HepG2 (cell line): Measurements from ENCODE around the gene FMR1. TPM values are rescaled to one million over a fixed set of nuclear protein-coding genes. Genes with fewer than 3 reads are reported as not detected.

ENCODE experiments used
- ATAC-seq: fragments of 200-7000 bp; cut with Tn5 transposase; 3 replicates; pipeline ENCODE4 v1.9.1; 2020; ENCODE audit warnings: mild to moderate bottlenecking, moderate library complexity
- BruUV-seq: library from RNA; stranded (reverse); fragments of 400-500 nt; replicated peaks from 2 replicates; lab custom pipeline; 2021; lab: Mats Ljungman, UMichigan
- CTCF ChIA-PET: fragments of 300-600 bp; formaldehyde crosslinking; extraction: SDS; loops from one replicate; lab custom pipeline; 2021; ENCODE audit warnings: low total read pairs, inconsistent platforms, low intra/inter-chr PET ratio; lab: Yijun Ruan, JAX
- POLR2A ChIA-PET: fragments of 350-600 bp; sonication (Branson Sonifier 250); formaldehyde crosslinking; loops from one replicate; lab custom pipeline; 2020; ENCODE audit warnings: antibody characterized with exemption, inconsistent platforms; lab: Yijun Ruan, JAX
- DNase-seq: peaks from one replicate; pipeline ENCODE4 v3.0.0-alpha.2; 2015; ENCODE audit warnings: low spot score
- FAIRE-seq: peaks from 3 replicates; lab custom pipeline; 2011; peaks lifted over from hg19 to GRCh38; lab: Jason Lieb, UNC
- H2AFZ ChIP-seq: one replicate; pipeline ENCODE4 v1.6.1; 2011; ENCODE audit warnings: low read length, inconsistent platforms
- H3K27ac ChIP-seq: fragments of 300-600 bp; 3 replicates; pipeline ENCODE4 v1.8.0; 2011; ENCODE audit warnings: mixed run types, mild to moderate bottlenecking, mixed read lengths, low read length, inconsistent platforms; ENCODE audit not compliant: insufficient read depth; ENCODE audit errors: extremely low read length
- H3K27me3 ChIP-seq, 2 experiments: fragments of 200-600 bp in 1 of 2; 2 replicates in 1 of 2; 3 replicates in 1 of 2; pipeline versions ENCODE4 v1.6.0 to v1.8.0; 2011; ENCODE audit warnings: low read length in 2 of 2, mild to moderate bottlenecking in 2 of 2, moderate library complexity in 2 of 2, inconsistent platforms in 1 of 2; ENCODE audit not compliant: insufficient read depth in 2 of 2, control insufficient read depth in 1 of 2
- H3K36me3 ChIP-seq, 2 experiments: fragments of 200-600 bp in 1 of 2; replicated peaks in 1 of 2; 2 replicates in 1 of 2; 3 replicates in 1 of 2; pipeline versions ENCODE4 v1.5.1 to v1.8.0; 2011; ENCODE audit warnings: low read length in 2 of 2, inconsistent platforms in 1 of 2; ENCODE audit not compliant: insufficient read depth in 2 of 2, control insufficient read depth in 1 of 2
- H3K4me1 ChIP-seq: 2 replicates; pipeline ENCODE4 v1.5.1; 2012; ENCODE audit warnings: low read length, inconsistent platforms; ENCODE audit not compliant: insufficient read depth
- H3K4me2 ChIP-seq: 2 replicates; pipeline ENCODE4 v1.6.0; 2011; ENCODE audit warnings: low read depth, low read length, inconsistent platforms
- H3K4me3 ChIP-seq, 3 experiments: fragments of 200-600 bp in 1 of 3; sonication (generic), shearing (Covaris generic) in 1 of 3; replicated peaks in 1 of 3; 2 replicates each; pipeline ENCODE4 v1.5.1; 2011 to 2016; ENCODE audit warnings: low read length in 3 of 3, inconsistent platforms in 2 of 3, low read depth in 2 of 3, mild to moderate bottlenecking in 2 of 3, control low read depth in 1 of 3, mixed read lengths in 1 of 3; ENCODE audit not compliant: insufficient read depth in 1 of 3
- H3K79me2 ChIP-seq: one replicate; pipeline ENCODE4 v1.6.1; 2011; ENCODE audit warnings: low read length, inconsistent platforms; ENCODE audit not compliant: insufficient read depth
- H3K9ac ChIP-seq: 2 replicates; pipeline ENCODE4 v1.6.0; 2011; ENCODE audit warnings: mild to moderate bottlenecking, low read depth, low read length, inconsistent platforms; ENCODE audit not compliant: insufficient read depth
- H3K9me3 ChIP-seq: 2 replicates; pipeline ENCODE4 v1.5.1; 2012; ENCODE audit warnings: mild to moderate bottlenecking, low read length
- H4K20me1 ChIP-seq: 2 replicates; pipeline ENCODE4 v1.6.0; 2011; ENCODE audit warnings: inconsistent platforms, mild to moderate bottlenecking, low read length, moderate library complexity; ENCODE audit not compliant: insufficient read depth
- CREM ChIP-seq, 2 experiments: sonication (generic) in 1 of 2; formaldehyde crosslinking in 1 of 2; IDR thresholded peaks; 2 replicates each; pipeline versions ENCODE4 v1.4.0 to v1.6.1; 2016 to 2020; ENCODE audit warnings: antibody characterized with exemption in 1 of 2, mild to moderate bottlenecking in 1 of 2, missing genetic modification reagents in 1 of 2
- IKZF4 ChIP-seq: sonication (generic); formaldehyde crosslinking; IDR thresholded peaks from 2 replicates; pipeline ENCODE4 v1.5.1; 2020; ENCODE audit warnings: borderline replicate concordance, mild to moderate bottlenecking, low read depth, missing genetic modification reagents; ENCODE audit errors: not compliant biosample characterization
- KDM1A ChIP-seq: IDR thresholded peaks from 2 replicates; pipeline ENCODE4 v1.6.1; 2016; ENCODE audit warnings: missing compliant biosample characterization
- MTF2 ChIP-seq: sonication (generic); formaldehyde crosslinking; IDR thresholded peaks from 2 replicates; pipeline ENCODE4 v1.5.0; 2020; ENCODE audit warnings: missing genetic modification reagents, borderline replicate concordance
- RARG ChIP-seq: sonication (generic); formaldehyde crosslinking; IDR thresholded peaks from 2 replicates; pipeline ENCODE4 v1.4.0; 2020; ENCODE audit warnings: low read depth, mild to moderate bottlenecking, missing genetic modification reagents
- SMARCC2 ChIP-seq: fragments of 450-650 bp; IDR thresholded peaks from 2 replicates; pipeline ENCODE4 v1.6.1; 2017; ENCODE audit warnings: antibody characterized with exemption, mild to moderate bottlenecking
- SOX5 ChIP-seq: IDR thresholded peaks from 2 replicates; pipeline ENCODE4 v1.6.1; 2016; ENCODE audit warnings: borderline replicate concordance
- SRSF9 ChIP-seq: fragments of 200-400 bp; formaldehyde crosslinking; IDR thresholded peaks from 2 replicates; pipeline ENCODE4 v1.6.1; 2018; ENCODE audit warnings: borderline replicate concordance, mild to moderate bottlenecking, low read depth, low read length; ENCODE audit not compliant: insufficient read depth, poor library complexity, severe bottlenecking
- ZFP82 ChIP-seq: sonication (generic); formaldehyde crosslinking; IDR thresholded peaks from 2 replicates; pipeline ENCODE4 v1.5.1; 2020; ENCODE audit warnings: mild to moderate bottlenecking, missing genetic modification reagents, borderline replicate concordance
- ZFYVE20 ChIP-seq: sonication (generic); formaldehyde crosslinking; IDR thresholded peaks from 2 replicates; pipeline ENCODE4 v1.8.0; 2023; ENCODE audit warnings: low read depth, mild to moderate bottlenecking, moderate library complexity, missing genetic modification reagents, borderline replicate concordance
- ZKSCAN5 ChIP-seq: sonication (generic); formaldehyde crosslinking; IDR thresholded peaks from 2 replicates; pipeline ENCODE4 v1.5.1; 2020; ENCODE audit warnings: mild to moderate bottlenecking, missing genetic modification reagents
- ZNF121 ChIP-seq: sonication (generic); formaldehyde crosslinking; IDR thresholded peaks from 2 replicates; pipeline ENCODE4 v1.5.0; 2020; ENCODE audit warnings: mild to moderate bottlenecking, missing genetic modification reagents
- ZNF224 ChIP-seq: sonication (generic); formaldehyde crosslinking; IDR thresholded peaks from 2 replicates; pipeline ENCODE4 v1.5.0; 2020; ENCODE audit warnings: mild to moderate bottlenecking, missing genetic modification reagents
- ZNF343 ChIP-seq: sonication (generic); formaldehyde crosslinking; IDR thresholded peaks from 2 replicates; pipeline ENCODE4 v1.4.0; 2020; ENCODE audit warnings: mild to moderate bottlenecking, missing genetic modification reagents
- ZNF430 ChIP-seq: sonication (generic); formaldehyde crosslinking; IDR thresholded peaks from 2 replicates; pipeline ENCODE4 v1.9.0; 2021; ENCODE audit warnings: mild to moderate bottlenecking, missing genetic modification reagents
- ZNF678 ChIP-seq: sonication (generic); formaldehyde crosslinking; IDR thresholded peaks from 2 replicates; pipeline ENCODE4 v1.4.0; 2020; ENCODE audit warnings: mild to moderate bottlenecking, missing genetic modification reagents
- ZNF768 ChIP-seq: sonication (generic); formaldehyde crosslinking; IDR thresholded peaks from 2 replicates; pipeline ENCODE4 v1.4.0; 2020; ENCODE audit warnings: missing genetic modification reagents
- WGBS: methylation state at CpG from one replicate; pipeline ENCODE4 v1.1.6; 2017; ENCODE audit warnings: low lambda C conversion rate; 5-methylcytosine and 5-hydroxymethylcytosine counted together
- in situ Hi-C: cut with HindIII; loops from 2 replicates; pipeline ENCODE4 v1.10.0; 2017; ENCODE audit warnings: low pct_unique_long_range_greater_than_20kb; ENCODE audit not compliant: extremely low pct_ligation_motif_present
- intact Hi-C: fragments of 100-400 bp; cut with micrococcal nuclease; formaldehyde crosslinking; loops from one replicate; pipeline ENCODE4 v1.10.0; 2022; ENCODE audit not compliant: unreplicated experiment
- polyA plus RNA-seq, 8 experiments: library from polyadenylated mRNA; depleted of rRNA in 3 of 8; stranded (reverse) in 7 of 8; unstranded in 1 of 8; fragments of >200 nt; fragmentation: Illumina TruSeq in 4 of 8; extraction: Trizol in 4 of 8; gene quantifications; 2 replicates each; pipeline versions ENCODE4 v1.2.1 to v1.2.3, GENCODE V29; 2011 to 2016; ENCODE audit warnings: low read depth in 4 of 8, missing spikeins in 1 of 8, mixed read lengths in 1 of 8; ENCODE audit not compliant: insufficient read depth in 1 of 8
- total RNA-seq, 5 experiments: library from RNA; depleted of rRNA; stranded (reverse); fragments of >200 nt; fragmentation: Illumina TruSeq; extraction: Trizol; gene quantifications; 2 replicates each; pipeline ENCODE4 v1.2.3, GENCODE V29; 2016; ENCODE audit warnings: low read depth in 1 of 5
- TF ChIP-seq, protein P1 (sequence below): sonication (generic); formaldehyde crosslinking; IDR thresholded peaks from 2 replicates; pipeline ENCODE4 v1.8.0; 2022; ENCODE audit warnings: mild to moderate bottlenecking, missing genetic modification reagents; ENCODE audit not compliant: insufficient replicate concordance
- TF ChIP-seq, protein P2 (sequence below): sonication (generic); formaldehyde crosslinking; IDR thresholded peaks from 2 replicates; pipeline ENCODE4 v1.8.0; 2022; ENCODE audit warnings: missing genetic modification reagents, mild to moderate bottlenecking, borderline replicate concordance
- TF ChIP-seq, protein P3 (sequence below): IDR thresholded peaks from 2 replicates; pipeline ENCODE4 v1.6.1; 2016

Gene FMR1
- total and polyA plus RNA-seq, 2 of the 13 experiments (the other 11 are each of a cell fraction or from before 2014, with no cell fraction given) = 27.8 to 49.6 TPM

DNA sequence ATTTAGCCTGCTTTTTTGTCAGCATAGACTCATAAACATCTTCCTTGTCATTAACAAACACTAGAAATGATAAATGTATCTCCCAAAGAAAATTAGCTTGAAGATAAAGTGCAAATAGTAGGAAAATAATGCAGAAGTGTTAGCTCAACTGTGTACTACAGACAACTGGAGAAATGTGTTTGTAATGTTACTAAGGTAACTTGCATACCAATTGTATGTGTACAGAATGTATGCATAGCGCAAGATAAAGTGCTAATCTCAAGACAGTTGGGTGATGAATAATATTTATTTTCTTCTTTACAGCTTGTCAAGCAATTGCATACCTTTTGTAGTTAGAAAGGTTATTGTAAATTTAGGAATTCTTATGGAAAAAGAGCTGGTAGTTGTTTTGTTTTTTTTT lies 22.1 kb downstream of the FMR1 start (continued):
- TF ChIP-seq ZNF430 (no peak), CREM (IDR thresholded peaks at IDR 0.05) (no peak), CREM (CRISPR knock-in tag; IDR thresholded peaks at IDR 0.05) (no peak), ZFYVE20 (CRISPR knock-in tag) (no peak), ZNF121 (CRISPR knock-in tag) (no peak), KDM1A (CRISPR knock-in tag) (no peak), ZNF678 (CRISPR knock-in tag) (no peak)
- TF ChIP-seq, protein P1, sequence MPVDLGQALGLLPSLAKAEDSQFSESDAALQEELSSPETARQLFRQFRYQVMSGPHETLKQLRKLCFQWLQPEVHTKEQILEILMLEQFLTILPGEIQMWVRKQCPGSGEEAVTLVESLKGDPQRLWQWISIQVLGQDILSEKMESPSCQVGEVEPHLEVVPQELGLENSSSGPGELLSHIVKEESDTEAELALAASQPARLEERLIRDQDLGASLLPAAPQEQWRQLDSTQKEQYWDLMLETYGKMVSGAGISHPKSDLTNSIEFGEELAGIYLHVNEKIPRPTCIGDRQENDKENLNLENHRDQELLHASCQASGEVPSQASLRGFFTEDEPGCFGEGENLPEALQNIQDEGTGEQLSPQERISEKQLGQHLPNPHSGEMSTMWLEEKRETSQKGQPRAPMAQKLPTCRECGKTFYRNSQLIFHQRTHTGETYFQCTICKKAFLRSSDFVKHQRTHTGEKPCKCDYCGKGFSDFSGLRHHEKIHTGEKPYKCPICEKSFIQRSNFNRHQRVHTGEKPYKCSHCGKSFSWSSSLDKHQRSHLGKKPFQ = no peak
- TF ChIP-seq, protein P2, sequence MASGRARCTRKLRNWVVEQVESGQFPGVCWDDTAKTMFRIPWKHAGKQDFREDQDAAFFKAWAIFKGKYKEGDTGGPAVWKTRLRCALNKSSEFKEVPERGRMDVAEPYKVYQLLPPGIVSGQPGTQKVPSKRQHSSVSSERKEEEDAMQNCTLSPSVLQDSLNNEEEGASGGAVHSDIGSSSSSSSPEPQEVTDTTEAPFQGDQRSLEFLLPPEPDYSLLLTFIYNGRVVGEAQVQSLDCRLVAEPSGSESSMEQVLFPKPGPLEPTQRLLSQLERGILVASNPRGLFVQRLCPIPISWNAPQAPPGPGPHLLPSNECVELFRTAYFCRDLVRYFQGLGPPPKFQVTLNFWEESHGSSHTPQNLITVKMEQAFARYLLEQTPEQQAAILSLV = no peak

DNA sequence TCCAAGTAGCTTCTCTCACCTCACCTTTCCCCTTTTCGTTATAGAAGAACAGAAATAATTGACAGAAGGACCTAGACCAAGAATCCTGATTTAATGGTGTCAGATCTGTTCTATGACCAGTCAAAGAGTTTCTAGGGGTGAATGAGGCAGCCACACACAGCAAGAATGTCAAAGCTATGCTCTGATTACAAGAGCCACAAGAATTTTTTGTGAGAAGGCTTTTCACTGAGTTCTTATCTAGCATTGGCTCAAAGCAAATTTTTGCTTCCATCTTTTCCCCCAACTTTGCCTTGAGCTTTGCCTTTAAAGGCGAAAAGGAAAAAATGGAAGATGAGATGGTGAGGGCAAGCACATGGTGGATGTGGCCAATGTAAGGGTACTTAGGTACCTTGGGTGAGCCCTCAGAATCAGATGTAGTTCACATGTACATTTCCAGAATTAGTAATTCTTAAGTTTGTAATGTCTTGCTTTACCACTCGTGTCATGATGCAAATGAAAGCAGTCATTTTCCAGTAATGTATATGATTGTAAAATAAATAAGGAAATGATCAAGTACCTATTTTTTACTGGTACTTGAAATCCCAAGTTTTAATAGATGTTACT lies 23.5 kb downstream of the FMR1 start:
- no peak for FAIRE-seq
- intact Hi-C loops (no loop called here), in situ Hi-C loops (no loop called here)
- no peak for ATAC-seq
- Histone ChIP-seq H3K9me3 (no peaks in the 10 kb centered on the region), H3K27ac (no peak overlapping the region), H3K4me3 (no peak overlapping the region), H2AFZ (no peak overlapping the region), H3K27me3 (no peaks in the 10 kb centered on the region), H3K79me2 (no peaks in the 10 kb centered on the region), H3K4me1 (no peaks in the 10 kb centered on the region), H3K36me3 (peaks cover 0 to 21% of the 10 kb centered on the region in 2 experiments; a peak in 2 of 5 replicates), H3K4me2 (no peak overlapping the region), H4K20me1 (no peaks in the 10 kb centered on the region), H3K9ac (no peak overlapping the region)
- WGBS = 94% methylated on average over 3 of the region's 3 CpGs
- no TSS peak for BruUV-seq
- ChIA-PET POLR2A (no interaction called here), CTCF (no interaction called here)
- DNase-seq = no peak
- TF ChIP-seq ZNF343 (CRISPR knock-in tag) (no peak), SOX5 (CRISPR knock-in tag) (no peak), SRSF9 (no peak), RARG (CRISPR knock-in tag) (no peak), ZKSCAN5 (CRISPR knock-in tag) (no peak), ZFP82 (no peak), IKZF4 (CRISPR knock-in tag) (no peak), ZNF224 (CRISPR knock-in tag) (no peak), SMARCC2 (no peak), MTF2 (CRISPR knock-in tag) (no peak), CREM (IDR thresholded peaks at IDR 0.05) (no peak), CREM (CRISPR knock-in tag; IDR thresholded peaks at IDR 0.05) (no peak), ZNF768 (CRISPR knock-in tag) (no peak)
- TF ChIP-seq, protein P3, sequence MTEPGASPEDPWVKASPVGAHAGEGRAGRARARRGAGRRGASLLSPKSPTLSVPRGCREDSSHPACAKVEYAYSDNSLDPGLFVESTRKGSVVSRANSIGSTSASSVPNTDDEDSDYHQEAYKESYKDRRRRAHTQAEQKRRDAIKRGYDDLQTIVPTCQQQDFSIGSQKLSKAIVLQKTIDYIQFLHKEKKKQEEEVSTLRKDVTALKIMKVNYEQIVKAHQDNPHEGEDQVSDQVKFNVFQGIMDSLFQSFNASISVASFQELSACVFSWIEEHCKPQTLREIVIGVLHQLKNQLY = no peak
